Amniotic epithelial cell (primary cell): ENCODE measurements around the gene C13orf46.
"Not testable (repeated sequence)": the region's sequence is repeated elsewhere in the genome, so short reads cannot be mapped to it uniquely, and the experiment has no call there.

ENCODE experiments used
- DNase-seq: peaks from one replicate; pipeline ENCODE4 v3.0.0-alpha.2; 2010; ENCODE audit warnings: low read depth

The C13orf46 gene

DNA sequence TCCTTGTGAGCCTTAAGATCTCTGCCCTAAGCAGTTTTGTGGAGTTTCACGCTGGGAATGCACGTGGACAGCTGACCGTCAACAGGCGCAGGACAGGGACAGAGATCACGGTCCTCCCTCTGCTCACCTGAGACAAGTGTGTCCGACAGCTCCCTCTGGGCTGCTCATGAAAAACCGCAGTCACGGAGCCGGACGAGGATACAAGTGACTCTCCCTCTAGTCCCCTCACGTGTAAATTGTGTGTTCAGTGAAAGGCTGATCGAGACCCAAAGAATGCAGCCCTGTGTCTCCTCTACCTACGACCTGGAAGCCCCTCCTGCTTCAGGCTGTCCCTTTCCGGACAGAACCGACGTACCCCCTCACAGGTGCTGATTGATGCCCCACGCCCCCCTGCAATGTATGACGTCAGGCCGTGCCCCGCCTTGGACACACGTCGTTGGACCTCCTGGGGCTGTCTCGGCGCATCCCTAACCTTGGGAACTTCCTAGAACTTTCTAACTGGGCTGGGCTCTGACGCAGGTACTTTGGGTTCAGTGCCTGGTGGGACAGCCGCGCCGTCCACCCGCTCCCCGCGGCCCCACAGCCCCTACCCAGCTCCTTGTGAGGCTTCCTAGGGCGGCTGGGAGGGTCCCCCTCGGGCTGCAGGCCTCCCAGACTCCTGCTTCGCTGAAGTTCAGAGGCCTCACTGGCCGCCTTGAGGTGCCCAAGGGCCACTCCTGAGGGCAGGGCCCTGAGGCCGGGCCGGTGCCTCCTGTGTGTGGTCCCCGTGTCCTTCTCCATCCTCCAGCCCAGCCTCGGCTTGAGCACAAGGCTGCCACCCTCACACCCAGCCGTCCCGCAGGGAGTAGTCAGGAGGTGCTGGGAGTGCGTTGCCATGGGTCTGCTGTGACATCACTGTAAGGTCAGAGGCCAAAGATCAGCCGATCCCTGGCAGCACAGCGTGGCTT is at the start of gene C13orf46:
C13orf46 (minus strand) TSS at position 859 of the 947 bp plus-strand sequence; CDS start at position 780, 79 bp downstream.
- DNase-seq, result no peak

DNA sequence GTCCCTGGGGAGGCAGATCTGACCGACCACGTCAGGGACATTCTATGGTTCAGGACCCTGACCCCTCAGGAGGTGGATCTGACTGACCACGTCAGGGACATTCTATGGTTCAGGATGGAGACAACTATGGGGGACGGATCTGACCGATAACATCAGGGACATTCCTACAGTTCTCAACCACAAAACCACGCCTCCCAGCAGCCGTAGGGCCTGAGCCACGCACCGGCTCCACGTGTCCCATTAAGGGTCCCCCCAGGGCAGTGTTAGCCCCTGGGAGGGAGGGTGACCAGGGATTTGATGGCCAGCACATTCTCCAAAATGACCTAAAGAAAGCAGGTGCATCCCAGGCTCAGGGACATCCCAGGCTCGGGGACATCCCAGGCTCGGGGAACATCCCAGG is 49.0 kb upstream of the C13orf46 start:
- peak; percentile 35 for DNase-seq

DNA sequence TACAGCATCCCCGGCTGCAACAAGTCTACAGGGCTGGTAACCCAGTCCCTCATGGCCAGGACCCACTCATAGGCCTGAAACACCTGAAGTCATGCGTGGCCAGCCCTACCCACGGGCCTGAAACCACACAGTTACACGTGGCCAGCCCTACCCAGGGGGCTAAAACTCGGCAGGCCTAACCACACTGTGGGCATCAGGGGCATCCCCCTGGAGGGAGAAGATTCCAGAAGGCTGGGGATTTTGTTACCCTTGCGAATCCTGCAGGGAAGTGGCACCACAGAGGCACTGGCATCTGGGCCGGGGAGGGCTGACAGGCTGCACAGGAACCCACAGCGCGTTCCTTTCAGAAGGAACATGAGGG is 48.4 kb upstream of the C13orf46 start:
- no peak for DNase-seq

DNA sequence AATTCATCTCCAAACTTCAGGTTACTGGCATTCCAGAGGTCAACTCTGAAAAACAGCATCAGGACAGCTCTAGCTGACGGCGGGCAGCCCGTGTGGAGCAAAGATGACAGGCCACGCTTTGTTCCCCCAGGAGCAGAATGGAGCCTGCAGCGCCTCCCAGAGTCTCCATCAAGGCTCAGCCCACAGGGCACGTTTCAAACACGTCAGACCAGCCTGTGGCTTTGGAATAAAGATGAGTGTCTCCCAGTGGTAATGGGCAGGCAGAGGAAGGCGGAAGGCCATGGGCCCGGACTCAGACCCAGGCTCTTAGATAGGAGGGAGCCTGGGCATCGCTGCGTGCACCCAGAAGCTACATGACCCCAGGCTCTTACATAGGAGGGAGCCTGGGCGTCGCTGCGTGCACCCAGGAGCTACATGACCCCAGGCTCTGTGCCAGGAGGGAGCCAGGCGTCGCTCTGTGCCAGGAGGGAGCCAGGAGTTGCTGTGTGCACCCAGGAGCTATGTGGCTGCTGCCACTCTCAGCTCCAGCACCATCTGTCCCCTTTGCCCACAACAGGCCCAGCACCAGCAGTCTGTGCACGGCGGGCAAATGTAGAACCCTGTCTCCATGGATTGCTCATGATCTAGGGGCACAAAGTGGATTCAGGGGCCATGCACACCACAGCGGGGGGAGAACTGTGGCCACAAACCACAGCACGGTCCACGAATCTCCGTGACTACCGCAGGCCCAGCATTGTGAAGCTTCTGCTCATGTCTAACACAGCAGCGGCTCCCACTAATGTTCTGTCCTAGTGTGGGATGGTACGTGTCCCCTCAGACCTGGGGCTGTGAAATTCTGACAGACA is 47.8 kb upstream of the C13orf46 start:
- no peak for DNase-seq

DNA sequence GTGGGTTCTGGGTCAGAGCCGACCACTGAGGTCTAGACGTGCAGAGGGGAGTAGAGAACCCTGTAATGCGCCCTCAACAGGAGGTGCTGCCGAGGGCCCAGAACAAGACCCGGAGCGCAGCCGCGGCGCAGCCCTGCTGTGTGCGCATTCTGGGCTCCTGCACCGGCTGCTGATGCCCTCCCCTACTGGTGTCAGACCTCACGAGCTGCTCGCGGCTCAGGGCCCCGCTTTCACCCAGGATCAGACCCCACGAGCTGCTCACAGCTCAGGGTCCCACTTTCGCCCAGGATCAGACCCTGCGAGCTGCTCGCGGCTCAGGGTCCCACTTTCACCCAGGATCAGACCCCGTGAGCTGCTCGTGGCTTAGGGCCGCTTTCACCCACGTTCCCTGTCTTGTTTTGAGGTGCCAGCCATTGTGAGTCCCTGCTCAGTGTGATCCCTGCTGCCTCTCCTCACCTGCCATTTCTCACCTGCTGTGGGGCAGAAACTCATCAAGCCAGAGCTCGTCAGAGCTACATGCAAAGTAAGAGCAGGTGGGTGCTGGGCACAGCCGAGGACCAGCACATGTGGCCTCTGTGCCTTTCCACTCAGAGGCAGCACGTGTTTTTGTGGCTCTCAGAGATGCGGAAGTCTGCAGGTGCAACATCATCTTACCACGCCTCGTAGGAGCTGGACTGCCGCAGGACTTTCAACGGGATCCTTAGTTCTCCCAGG is 47.0 kb upstream of the C13orf46 start:
- no peak for DNase-seq

DNA sequence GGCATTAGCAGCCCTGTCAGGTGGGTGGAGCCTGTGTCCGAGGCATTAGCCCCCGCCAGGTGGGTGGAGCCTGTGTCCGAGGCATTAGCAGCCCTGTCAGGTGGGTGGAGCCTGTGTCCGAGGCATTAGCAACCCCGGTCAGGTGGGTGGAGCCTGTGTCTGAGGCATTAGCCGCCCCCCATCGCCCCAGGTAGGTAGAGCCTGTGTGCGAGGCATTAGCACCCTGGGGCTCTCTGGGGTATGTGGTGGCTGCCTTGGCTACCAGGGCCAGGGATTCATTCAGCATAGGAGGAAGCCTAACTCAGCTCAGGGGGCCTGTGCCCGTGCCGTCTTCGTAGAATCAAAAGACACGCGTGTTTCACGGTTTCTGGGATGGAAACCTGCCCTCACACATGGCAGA is 46.3 kb upstream of the C13orf46 start:
- DNase-seq, result not testable (repeated sequence)

DNA sequence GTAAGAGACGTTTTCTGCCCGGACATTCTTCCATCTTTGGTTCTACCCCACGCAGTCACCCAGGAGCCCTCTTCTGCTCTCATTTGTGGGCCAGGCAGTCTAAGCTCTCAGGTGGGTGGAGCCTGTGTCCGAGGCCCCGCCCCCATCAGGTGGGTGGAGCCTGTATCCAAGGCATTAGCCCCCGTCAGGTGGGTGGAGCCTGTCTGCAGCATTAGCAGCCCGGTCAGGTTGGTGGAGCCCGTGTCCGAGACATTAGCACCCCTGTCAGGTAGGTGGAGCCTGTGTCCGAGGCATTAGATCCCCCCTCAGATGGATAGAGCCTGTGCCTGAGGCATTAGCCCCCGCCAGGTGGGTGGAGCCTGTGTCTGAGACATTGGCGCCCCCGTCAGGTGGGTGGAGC is 45.5 kb upstream of the C13orf46 start:
- DNase-seq, result no peak

DNA sequence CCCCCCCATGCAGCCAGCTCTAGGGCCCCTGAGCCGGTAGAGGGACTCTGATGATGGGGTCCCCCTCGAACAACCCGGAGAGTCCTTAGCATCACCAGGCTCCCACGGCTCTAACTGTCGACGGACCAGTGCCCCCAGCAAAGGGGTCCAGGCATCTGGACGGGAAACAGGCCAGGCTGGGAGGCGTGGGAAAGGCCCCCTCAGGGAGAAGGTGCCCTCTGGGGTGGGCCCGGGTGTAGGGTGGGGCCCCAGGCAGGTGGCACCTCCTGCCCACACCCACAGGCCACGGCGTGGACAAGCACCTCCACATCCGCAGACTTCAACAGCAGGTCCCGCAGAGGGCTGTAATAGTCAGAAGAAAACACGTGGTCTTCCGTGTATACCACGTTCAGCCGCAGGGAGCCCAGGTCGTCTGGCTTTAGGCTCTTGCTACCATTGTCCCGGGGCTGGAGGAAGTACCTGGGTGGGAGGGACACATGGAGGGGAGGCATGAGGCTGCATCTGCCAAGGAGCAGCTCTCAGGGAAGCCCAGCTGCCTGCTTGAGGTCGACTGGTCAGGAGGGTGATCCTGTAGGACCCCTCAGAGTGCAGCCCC is 44.7 kb upstream of the C13orf46 start:
- no peak for DNase-seq

DNA sequence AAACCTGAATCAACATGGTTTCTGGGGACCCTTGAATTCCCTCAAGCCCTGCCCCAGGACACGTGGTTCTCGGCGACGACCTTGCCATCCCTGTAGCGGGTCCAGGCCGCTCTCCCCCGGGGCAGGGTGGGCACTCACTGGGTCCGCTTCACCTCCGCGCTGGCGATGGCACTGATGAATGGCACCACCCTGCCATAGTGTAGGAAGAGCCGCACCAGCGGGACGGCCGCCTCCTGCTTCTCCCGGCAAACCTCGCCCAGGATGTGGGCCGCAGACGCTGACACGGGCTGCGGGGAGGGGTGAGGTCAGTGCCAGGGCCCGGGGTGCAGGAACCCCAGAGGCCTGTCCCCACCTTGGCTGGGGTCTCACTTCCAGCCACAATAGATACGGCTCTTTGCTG is 44.1 kb upstream of the C13orf46 start:
- no peak for DNase-seq

DNA sequence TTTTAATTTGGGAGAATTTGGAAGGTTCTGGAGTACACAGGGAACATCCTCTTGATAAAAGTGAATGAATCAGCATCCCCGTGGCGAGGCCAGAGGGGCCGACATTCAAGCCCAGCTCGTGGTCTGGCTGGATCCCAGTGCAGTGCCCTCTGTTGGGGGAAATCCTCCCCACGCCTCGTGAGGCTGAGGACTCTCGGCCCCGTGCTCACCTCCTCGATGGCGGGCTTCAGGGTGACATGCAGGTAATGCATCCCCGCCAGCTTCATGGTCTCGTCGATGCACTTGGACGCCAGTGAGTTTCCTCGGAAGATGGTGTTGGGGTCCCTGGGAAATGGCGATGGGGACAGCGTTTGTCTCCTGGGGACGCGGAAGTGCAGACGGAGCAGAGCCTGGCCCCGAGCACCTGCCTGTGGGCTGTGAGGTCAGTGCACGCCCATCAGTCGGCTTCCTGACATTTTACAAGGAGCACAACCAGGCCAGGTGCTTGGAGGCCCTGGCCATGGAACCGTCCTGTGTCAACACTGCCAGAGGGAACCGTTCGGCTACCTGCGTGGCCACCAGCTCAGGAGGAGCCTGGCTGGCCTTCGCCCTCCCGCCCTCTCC is 43.3 kb upstream of the C13orf46 start:
- peak; percentile 44 for DNase-seq

DNA sequence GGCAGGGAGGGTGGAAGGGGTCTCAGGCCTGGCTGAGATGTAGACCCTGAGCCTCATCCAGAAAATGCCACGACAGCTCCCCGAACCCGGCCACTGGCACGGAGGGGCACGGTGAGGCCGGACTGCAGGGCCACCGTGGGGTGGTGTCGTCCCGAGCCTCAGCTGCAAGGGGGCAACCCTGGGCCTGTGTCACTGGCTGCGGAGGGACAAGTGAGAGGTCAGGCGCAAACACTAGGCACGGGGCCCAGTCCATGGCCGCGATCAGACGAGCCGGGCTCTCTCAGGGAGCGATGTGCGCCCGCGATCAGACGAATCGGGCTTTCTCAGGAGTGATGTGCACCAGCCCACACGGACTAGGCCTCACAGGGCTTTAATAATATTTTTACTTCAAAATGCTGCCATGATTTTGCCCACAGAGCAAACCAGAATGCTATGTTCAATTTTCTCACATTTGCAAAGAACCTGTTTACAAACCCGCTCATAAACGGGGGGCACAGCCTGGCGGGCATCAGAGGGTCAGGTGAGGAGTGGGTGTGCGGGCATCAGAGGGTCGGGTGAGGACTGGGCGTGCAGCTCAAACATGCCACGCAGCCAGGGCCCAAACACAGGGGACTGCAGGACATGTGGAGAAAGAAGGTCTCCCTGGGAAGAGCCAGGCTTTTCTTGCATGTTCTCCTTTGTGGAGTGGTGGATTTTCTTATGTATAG is 42.6 kb upstream of the C13orf46 start:
- DNase-seq, result no peak

DNA sequence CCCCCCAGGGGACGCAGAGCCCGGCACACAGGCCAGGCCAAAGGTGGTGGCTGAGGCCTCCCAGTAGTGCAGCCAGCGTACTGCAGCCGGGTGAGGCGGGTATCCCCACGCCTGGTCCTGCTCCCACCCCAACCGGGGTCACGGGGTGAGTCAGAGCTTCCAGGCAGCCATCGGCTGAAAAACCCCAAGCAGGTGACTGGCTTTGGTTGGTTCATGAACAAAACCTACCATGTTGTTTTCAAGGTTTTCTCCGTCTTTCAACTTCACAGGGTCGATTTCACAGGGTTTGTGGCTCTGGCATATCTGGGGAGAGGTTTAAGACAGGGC is 42.1 kb upstream of the C13orf46 start:
- DNase-seq, result peak; percentile 40

DNA sequence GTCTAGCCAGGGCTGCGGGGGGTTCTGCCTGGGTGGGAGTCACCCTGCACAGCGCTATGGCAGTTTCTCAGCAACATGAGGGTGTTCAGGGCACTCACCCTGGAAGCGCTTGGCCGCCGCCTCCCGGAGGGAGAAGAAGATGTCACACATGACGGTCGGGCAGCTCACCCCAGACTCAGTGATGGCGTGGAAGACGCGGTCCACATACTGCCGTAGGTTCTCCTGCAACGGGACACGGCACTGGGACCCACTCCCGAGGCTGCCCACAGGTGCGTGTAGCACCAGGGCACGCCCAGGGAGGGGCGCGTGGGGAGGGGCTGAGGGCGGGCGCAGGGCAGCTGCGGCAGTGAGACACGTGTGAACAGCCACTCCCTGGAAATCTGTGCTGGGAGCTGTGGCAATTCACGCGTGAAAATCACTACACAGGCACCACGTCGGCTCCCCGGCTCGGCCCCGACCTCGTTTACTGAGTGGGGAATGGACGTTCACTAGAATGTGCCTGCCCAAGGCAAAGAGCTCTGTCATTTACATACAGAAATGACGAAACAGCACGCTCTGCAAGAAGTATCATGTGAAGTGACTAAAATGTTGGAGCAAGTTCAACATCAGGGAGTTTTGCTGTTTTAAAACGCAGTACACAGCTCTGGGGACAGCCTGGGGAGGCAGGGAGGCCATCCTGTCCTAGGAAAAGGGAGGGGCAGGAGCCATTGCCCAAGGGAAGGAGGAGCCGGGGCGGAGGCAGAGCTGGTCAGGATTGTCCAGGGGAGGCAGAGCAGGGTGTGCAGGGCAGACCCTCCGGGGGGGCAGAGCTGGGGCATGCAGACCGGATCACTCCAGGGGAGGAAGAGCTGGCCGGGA is 41.5 kb upstream of the C13orf46 start:
- peak; percentile 61 for DNase-seq

DNA sequence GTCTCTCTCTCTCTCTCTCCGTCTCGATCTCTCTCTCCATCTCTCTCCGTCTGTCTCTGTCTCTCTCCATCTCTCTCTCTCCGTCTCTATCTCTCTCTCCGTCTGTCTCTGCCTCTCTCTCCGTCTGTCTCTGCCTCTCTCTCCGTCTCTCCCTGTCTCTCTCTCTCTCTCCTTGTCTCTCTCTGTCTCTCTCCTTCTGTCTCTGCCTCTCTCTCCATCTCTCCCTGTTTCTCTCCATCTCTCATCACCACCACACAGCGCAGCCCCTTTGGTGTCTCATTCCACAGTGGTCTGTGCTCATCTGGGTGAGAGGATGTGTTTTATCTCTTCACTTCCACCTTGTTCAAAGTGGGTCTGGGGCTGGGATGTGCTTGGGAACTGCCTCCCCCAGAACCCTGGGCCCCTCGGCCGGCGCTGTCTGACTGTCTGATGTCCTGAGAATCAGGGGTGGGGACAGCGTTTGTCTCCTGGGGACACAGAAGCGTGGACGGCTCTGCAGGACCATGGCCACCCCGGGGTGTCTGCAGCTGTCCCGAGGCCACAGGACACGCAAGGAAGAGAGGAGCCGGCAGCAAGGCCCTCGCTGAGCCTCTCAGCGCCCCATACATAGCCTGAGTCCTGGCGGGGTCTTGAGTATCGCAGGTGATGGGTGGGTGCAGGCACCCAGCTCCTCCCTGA is 40.2 kb upstream of the C13orf46 start:
- no peak for DNase-seq

DNA sequence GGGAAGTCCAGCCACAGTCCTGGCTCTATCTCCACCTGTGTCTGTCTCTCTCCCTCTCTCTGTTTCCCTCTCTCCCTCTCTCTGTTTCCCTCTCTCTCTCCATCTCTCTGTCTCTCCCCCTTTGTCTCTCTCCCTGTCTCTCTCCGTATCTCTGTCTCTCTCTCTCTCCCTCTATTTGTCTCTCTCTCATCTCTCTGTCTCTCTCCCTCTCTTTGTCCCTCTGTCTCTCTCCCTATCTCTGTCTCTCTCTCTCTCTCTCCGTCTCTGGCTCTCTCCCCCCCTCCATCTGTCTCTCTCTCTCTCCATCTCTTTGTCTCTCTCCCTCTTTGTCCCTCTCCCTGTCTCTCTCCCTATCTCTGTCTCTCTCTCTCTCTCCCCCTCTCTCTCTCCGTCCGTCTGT is 39.5 kb upstream of the C13orf46 start:
- DNase-seq, result no peak

DNA sequence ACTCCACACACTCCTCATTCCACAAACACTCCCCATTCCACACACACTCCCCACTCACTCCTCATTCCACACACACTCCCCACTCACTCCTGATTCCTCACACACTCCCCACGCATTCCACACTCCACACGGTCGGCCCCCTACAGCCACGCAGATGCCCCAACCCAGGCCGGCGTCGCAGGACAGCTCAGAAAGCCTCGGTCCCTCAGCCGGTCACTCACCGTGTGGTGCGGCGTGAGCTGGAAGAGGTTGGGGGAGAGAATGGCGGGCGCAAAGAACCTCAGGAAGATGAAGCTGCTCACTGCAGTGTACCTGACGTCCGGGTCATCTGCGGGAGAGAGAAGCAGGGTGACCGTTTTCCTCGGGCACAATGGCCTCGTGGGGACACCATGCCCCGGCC is 39.0 kb upstream of the C13orf46 start:
- no peak for DNase-seq

DNA sequence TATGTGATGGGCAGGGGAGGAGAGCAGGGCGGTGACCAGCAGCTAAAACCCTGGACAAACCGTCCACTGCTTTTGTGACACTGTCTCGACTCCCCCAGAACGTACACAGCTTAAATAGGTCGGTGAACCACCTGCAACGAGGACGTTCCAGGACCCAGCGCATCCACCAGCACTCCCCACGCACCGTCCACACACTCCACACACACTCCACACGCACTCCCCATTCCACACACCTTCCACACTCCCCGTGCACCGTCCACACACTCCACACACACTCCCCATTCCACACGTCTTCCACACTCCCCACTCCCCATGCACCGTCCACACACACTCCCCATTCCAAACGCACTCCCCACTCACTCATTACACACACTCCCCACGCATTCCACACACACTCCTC is 38.3 kb upstream of the C13orf46 start:
- DNase-seq, result no peak

DNA sequence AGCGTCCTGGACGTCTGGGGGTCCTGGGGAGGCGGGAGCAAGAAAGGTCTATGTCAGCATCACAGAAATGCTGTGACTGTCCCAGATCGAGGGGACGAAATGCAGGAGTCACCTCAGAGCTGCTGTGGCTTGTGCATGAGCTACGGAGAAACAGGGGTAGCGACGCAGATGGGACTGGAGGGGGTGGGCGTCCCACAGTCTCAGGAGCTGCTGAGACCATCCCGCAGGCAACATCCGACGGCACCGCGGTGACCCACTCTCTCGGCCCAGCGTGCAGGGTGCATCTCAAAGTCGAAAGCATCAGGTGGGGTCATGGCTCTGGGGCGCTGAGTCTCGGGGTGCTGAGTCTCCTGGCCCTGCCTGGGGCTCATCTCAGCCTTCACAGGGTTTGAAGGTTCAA is 37.4 kb upstream of the C13orf46 start:
- no peak for DNase-seq

DNA sequence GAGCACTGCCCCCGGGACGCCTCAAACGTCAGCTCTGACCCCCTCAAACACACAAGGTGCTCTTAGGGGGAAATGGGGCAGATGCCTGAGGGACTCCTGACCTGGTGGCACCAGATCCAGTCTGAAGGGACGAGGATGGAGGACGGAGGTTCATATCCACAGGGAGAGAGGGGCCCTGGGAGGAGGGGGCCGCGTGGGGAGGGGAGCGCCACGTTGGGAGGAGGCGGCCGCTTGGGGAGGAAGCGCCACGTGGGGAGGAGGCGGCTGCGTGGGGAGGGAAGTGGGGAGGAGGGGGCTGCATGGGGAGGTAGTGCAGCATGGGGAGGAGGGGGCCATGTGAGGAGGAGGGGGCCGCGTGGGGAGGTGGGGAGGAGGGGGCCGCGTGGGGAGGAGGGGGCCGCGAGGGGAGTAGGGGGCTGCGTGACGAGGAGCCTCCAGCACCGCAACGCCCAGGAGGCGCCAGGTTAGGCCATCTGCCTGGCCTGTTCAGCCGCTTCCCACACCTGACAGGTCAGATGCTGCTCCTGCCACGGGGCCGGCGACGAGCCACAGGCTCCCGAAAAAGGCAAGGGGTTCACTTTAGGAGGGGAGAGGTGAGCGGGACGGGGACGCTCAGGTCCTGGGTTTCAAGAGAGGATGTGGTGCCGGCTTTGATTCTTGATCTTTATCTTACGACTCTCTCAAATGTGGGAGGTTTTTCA is 36.7 kb upstream of the C13orf46 start:
- DNase-seq, result no peak
